NT2/D1 (cell line): ENCODE data around the gene FAM107B.

Experiments used
- DNase-seq: peaks from one replicate; pipeline ENCODE4 v3.0.0-alpha.2; 2011; ENCODE audit warnings: low read depth, low spot score
- H3K27me3 ChIP-seq: 2 replicates; pipeline ENCODE4 v1.6.0; 2011; ENCODE audit warnings: mild to moderate bottlenecking; ENCODE audit not compliant: insufficient read length, insufficient read depth
- H3K36me3 ChIP-seq: 2 replicates; pipeline ENCODE4 v1.6.1; 2011; ENCODE audit warnings: mild to moderate bottlenecking, low read length, mixed read lengths; ENCODE audit not compliant: insufficient read depth, insufficient read length
- H3K4me1 ChIP-seq: 2 replicates; pipeline ENCODE4 v1.5.1; 2011; ENCODE audit not compliant: insufficient read depth, insufficient read length
- H3K4me3 ChIP-seq: 2 replicates; pipeline ENCODE4 v1.5.1; 2011; ENCODE audit warnings: low read depth; ENCODE audit not compliant: insufficient read length
- H3K9ac ChIP-seq: 2 replicates; pipeline ENCODE4 v1.6.0; 2011; ENCODE audit warnings: low read depth; ENCODE audit not compliant: insufficient read length
- H3K9me3 ChIP-seq: 2 replicates; pipeline ENCODE4 v1.5.1; 2011; ENCODE audit warnings: mild to moderate bottlenecking, low read length; ENCODE audit not compliant: insufficient read depth
- SUZ12 ChIP-seq: IDR thresholded peaks from 2 replicates; pipeline ENCODE4 v1.6.1; 2011; ENCODE audit not compliant: insufficient read length, insufficient read depth; ENCODE audit errors: extremely low read depth
- YY1 ChIP-seq: IDR thresholded peaks from 2 replicates; pipeline ENCODE4 v1.6.1; 2011; ENCODE audit not compliant: insufficient read length, insufficient read depth
- ZNF274 ChIP-seq: IDR thresholded peaks from 2 replicates; pipeline ENCODE4 v1.6.1; 2011; ENCODE audit warnings: mild to moderate bottlenecking, low read depth, low read length

The FAM107B gene

DNA sequence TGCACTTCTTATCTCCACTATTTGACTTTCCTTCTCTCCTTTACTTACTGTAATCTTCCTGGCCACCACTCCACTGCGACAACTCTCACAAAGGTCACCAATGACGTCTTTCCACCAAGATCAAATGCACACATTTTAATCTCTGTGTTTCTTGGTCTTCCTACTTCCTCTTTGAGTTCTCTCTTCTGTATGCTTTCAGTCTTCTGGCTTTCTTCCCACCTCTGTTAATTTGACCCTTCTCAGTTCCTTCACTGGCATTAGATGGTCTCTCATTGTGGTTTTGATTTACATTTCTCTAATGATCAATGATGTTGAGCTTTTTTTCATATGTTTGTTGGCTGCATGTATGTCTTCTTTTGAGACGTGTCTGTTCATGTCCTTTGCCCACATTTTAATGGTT lies 31.9 kb downstream of the FAM107B start:
- no peak overlapping the region for H3K4me3 ChIP-seq
- no peak overlapping the region for H3K9ac ChIP-seq
- H3K4me1 ChIP-seq: no peaks in the 10 kb centered on the region
- no peaks in the 10 kb centered on the region for H3K9me3 ChIP-seq
- DNase-seq: no peak
- H3K36me3 ChIP-seq: no peaks in the 10 kb centered on the region
- H3K27me3 ChIP-seq: no peaks in the 10 kb centered on the region
- TF ChIP-seq SUZ12 (no peak), YY1 (no peak), ZNF274 (no peak)

DNA sequence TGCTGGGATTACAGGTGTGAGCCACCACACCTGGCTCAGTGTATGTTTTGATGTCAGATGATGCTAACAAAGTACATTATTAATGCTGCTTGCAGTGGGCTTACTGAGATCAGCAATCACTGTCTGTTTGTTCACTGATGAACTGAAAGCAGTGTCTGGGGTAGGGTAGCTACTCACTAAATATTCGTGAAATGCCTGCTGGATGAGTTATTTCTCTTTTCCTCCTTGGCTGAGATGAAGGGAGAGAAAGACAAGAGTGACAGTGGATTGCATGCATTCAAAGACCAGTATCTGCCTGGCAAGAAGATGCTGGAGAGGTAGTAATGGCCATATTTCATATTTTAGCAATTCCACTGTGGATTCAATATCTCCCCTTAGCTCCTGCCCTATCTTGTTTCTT lies 32.3 kb downstream of the FAM107B start:
- H3K4me3 ChIP-seq: no peak overlapping the region
- H3K9ac ChIP-seq: no peak overlapping the region
- H3K36me3 ChIP-seq: no peaks in the 10 kb centered on the region
- TF ChIP-seq ZNF274: no peak
- TF ChIP-seq YY1: no peak
- no peak for TF ChIP-seq SUZ12
- no peak for DNase-seq
- H3K27me3 ChIP-seq: no peaks in the 10 kb centered on the region
- no peaks in the 10 kb centered on the region for H3K4me1 ChIP-seq
- H3K9me3 ChIP-seq: no peaks in the 10 kb centered on the region

DNA sequence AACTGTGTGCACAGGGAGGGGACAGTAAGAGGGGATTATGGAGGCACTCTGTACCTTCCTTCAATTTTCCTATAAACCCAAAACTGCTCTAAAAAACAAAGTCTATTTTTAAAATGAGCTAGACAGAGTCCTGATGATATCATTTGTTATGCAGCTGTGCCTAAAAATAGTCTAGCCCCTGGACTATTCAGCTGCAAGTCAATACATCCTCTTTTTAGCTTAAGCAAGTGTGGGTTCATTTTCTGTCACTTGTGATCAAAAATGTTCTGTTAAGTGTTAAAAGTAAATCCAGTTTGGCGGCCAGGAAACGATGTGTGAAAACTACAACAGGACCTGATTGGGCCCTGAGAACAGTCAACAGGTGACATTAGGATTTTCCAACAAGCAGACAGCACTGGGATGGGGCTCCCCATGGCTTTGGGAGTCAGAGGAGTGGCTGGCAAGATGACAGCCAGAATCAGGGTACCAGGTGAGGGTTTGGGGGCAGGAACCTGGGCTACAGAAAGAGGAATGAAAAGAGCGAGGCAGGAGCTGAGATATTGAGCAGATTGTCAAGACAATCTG lies 33.9 kb downstream of the FAM107B start:
- TF ChIP-seq ZNF274 (no peak), SUZ12 (no peak), YY1 (no peak)
- H3K4me1 ChIP-seq: no peaks in the 10 kb centered on the region
- H3K9ac ChIP-seq: no peak overlapping the region
- DNase-seq: no peak
- H3K36me3 ChIP-seq: no peaks in the 10 kb centered on the region
- H3K27me3 ChIP-seq: no peaks in the 10 kb centered on the region
- H3K9me3 ChIP-seq: no peaks in the 10 kb centered on the region
- no peak overlapping the region for H3K4me3 ChIP-seq

DNA sequence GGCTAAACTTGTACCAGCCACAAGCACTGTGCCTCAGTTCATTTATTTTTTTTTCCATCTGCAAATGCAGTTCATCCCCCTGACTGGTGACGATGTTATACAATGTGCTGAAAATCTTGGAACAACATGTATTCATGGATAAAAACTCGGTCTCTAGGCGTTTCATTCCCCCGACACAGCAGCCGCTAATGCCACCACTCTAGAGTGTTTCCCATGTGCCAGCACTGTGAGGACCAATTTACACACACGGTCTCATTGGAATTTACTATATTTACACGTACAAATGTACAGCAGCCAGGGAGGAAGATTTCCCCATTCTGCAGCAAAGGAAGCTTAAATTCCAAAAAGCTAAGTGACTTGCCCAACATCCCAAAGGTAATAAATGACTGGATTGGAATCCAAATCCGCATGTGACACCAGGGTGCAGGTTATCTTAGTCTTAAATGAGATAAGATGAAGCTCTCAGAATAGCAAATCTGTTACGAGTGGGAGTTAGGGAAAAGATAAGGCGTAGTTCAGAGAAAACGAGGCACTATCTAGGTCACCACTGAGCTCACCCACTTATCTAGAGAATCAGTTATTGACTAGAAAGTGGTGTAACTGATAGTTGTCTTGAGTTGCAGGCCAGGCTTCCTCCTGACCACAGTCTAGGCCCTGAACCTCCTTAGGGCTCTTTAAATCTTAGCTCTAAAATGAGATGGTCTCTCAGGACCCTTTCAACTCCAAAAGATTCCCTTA lies 36.7 kb downstream of the FAM107B start:
- no peak overlapping the region for H3K9ac ChIP-seq
- no peak for DNase-seq
- no peaks in the 10 kb centered on the region for H3K9me3 ChIP-seq
- no peak overlapping the region for H3K4me3 ChIP-seq
- no peaks in the 10 kb centered on the region for H3K27me3 ChIP-seq
- H3K4me1 ChIP-seq: no peaks in the 10 kb centered on the region
- H3K36me3 ChIP-seq: no peaks in the 10 kb centered on the region
- TF ChIP-seq ZNF274: no peak
- no peak for TF ChIP-seq SUZ12
- no peak for TF ChIP-seq YY1

DNA sequence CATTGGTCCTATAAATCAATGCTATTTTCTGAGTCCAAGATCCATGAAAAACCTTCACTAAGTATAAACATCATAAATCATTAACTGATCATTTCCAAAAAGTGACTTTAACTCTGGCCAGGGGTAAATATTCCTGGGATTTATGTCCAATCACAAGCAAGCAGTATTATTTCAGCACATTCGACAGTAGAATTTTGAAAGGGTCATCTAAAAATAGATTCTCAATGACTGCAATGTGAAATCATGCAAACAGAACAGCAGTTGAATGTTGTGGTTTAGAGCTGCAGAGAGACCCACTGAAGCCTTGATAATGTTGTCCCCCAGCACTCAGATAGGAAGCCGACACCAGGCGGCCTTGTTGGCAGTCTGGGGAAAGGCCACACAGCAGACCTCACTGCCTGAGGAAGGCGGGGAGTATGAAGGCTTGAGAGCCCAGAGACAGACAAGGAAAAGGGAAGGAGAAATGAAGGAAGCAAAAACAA lies 38.1 kb downstream of the FAM107B start:
- no peak overlapping the region for H3K4me3 ChIP-seq
- no peaks in the 10 kb centered on the region for H3K36me3 ChIP-seq
- H3K9ac ChIP-seq: no peak overlapping the region
- TF ChIP-seq ZNF274 (no peak), YY1 (no peak), SUZ12 (no peak)
- no peak for DNase-seq
- no peaks in the 10 kb centered on the region for H3K4me1 ChIP-seq
- no peaks in the 10 kb centered on the region for H3K9me3 ChIP-seq
- no peaks in the 10 kb centered on the region for H3K27me3 ChIP-seq

DNA sequence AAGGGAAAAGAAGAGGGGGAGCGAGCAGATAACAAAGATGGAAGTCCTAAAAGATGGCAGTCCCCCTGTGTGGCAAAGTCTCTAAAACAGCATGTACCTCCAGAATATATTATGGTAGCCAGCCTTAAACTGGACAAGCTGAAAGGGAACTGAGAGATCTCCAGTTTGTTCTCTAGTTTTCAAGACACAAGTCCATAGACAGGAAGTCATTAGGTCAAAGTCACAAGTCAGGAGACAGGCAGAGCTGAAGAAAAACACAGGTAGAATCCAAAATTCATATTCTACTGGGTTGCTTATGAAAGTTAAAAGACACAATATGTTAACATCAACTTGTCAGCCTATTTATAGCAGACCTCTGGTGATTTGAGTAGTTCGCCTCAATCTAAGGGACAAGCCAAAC lies 38.7 kb downstream of the FAM107B start:
- H3K9me3 ChIP-seq: no peaks in the 10 kb centered on the region
- H3K36me3 ChIP-seq: no peaks in the 10 kb centered on the region
- H3K4me1 ChIP-seq: no peaks in the 10 kb centered on the region
- H3K27me3 ChIP-seq: no peaks in the 10 kb centered on the region
- no peak overlapping the region for H3K4me3 ChIP-seq
- DNase-seq: no peak
- no peak overlapping the region for H3K9ac ChIP-seq
- TF ChIP-seq YY1 (no peak), SUZ12 (no peak), ZNF274 (no peak)

DNA sequence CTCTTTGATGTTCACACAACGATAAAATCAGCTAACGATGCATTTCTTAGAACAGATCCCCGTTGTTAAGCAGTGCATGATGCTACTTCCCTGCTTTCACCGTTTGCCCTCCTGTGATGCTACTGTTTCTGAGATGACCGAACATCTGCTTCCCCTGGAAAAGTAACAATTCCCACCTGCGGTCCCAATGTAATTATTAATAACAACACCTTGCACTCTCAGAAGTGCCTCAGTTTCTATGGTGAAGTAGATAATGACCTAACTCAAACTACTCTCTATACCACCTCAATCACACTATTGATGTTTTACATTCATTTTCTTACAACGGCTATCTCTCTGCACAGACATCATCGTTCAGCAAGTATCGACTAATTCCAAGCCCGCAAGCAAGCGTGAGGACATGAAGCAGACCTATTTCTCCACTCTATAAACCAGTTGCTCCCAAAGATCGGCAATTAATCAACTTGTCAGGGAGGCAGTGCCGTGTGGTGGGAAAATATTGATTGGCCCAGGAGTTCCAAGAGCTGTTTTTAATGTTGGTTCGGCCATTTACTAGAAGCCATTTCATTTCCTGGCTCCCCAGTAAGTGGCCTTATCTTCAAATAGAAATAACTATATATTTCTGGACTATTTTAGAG lies 42.7 kb downstream of the FAM107B start:
- H3K4me1 ChIP-seq: no peaks in the 10 kb centered on the region
- no peaks in the 10 kb centered on the region; the same call in 1 of the 2 replicates for H3K9me3 ChIP-seq
- H3K9ac ChIP-seq: no peak overlapping the region
- H3K36me3 ChIP-seq: no peaks in the 10 kb centered on the region
- no peak overlapping the region for H3K4me3 ChIP-seq
- TF ChIP-seq ZNF274: no peak
- no peak for TF ChIP-seq YY1
- no peak for TF ChIP-seq SUZ12
- no peaks in the 10 kb centered on the region for H3K27me3 ChIP-seq
- DNase-seq: no peak
